Measurements from ENCODE around the gene KRTAP5-8. TPM values are rescaled to one million over a fixed set of nuclear protein-coding genes. Genes with fewer than 3 reads are reported as not detected.

KRTAP5-8 gene
- total and polyA plus RNA-seq, 2 of the 4 experiments (the other 2 are of a cell fraction) = 0.07 TPM; not detected in 1

DNA sequence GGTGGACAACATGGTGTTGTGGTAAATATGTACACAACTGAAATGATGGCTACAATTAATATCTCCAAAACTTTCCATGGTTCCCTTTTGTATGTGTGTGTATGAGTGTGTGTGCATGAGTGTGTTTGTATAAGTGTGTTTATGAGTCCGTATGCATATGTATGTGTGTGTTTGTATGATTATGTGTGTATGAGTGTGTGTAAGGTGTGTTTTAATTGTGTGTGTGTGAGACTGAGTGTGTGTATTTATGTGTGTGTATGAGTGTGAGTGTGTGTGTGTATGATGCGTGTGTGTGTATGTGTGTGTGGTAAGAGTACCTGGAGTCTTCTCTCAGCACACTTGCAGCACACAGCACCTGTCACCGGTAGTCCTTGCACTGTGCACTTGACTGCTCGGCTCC is 18.2 kb downstream of the KRTAP5-8 start:
- Histone ChIP-seq H2BK5ac (ENCODE audit: low read depth, low read length, poor library complexity, severe bottlenecking) (no peak overlapping the region), H2BK120ac (ENCODE audit: low read depth, low read length) (no peak overlapping the region), H4K5ac (ENCODE audit: low read depth, low read length) (no peak overlapping the region), H4K20me1 (ENCODE audit: insufficient read depth, low read length) (no peaks in the 10 kb centered on the region), H3K79me1 (ENCODE audit: low read depth in 1 of 2, low read length in 2 of 2) (no peaks in the 10 kb centered on the region), H3K4me3 (ENCODE audit: insufficient read depth, low read depth, low read length) (no peak overlapping the region), H4K8ac (ENCODE audit: low read depth in 2 of 2, low read length in 2 of 2) (no peak overlapping the region), H3K56ac (ENCODE audit: extremely low read depth, insufficient read depth, low read length) (no peak overlapping the region), H3K4me2 (ENCODE audit: low read depth, low read length) (no peak overlapping the region), H3K9me3 (ENCODE audit: control insufficient read depth, insufficient read depth, low read length) (no peaks in the 10 kb centered on the region), H4K91ac (ENCODE audit: insufficient read depth, low read depth, low read length) (no peak overlapping the region), H2AK5ac (ENCODE audit: low read depth, low read length) (no peak overlapping the region), H2AK9ac (replicated peaks; ENCODE audit: low read depth, low read length, poor library complexity) (no peak overlapping the region), H3K4me1 (ENCODE audit: control insufficient read depth, insufficient read depth, low read length) (no peaks in the 10 kb centered on the region), H2BK15ac (ENCODE audit: low read depth, low read length) (no peak overlapping the region), H3K14ac (replicated peaks; ENCODE audit: low read depth, low read length) (no peak overlapping the region), H2BK20ac (ENCODE audit: low read depth, low read length) (no peak overlapping the region), H3K4ac (ENCODE audit: low read depth, low read length) (no peak overlapping the region), H3K27ac (ENCODE audit: insufficient read depth, low read length) (no peak overlapping the region), H3K18ac (ENCODE audit: low read depth, low read length) (no peak overlapping the region), H3K9me1 (ENCODE audit: insufficient read depth, low read length) (no peaks in the 10 kb centered on the region), H2AFZ (replicated peaks; ENCODE audit: low read length, poor library complexity) (no peak overlapping the region), H3K9ac (ENCODE audit: low read depth, low read length) (no peak overlapping the region), H3K36me3 (ENCODE audit: control insufficient read depth, insufficient read depth, low read length) (no peaks in the 10 kb centered on the region), H3K27me3 (ENCODE audit: control insufficient read depth, insufficient read depth, low read length) (0 out of 2 replicates have a peak, but pooled peaks cover 3% of the 10 kb centered on the region), H3K23ac (ENCODE audit: low read depth, low read length) (no peak overlapping the region)
- CTCF ChIA-PET = no interaction called here
- no peak for ATAC-seq (ENCODE audit: low read depth)
- POLR2A ChIA-PET (ENCODE audit: unreplicated experiment) = no interaction called here
- 100% methylated on average over 1 of the region's 4 CpGs; no CpG with 5 or more reads in 1 of the 2 experiments for WGBS, 2 experiments (ENCODE audit: extremely low coverage in 2 of 2, insufficient read length in 1 of 2)
- no peak for TF ChIP-seq CHD1 (IDR thresholded peaks at IDR 0.05; ENCODE audit: low read depth, low read length)
- in situ Hi-C loops (cut with MboI; ENCODE audit: low sequenced_read_pairs) = no loop called here
- dilution Hi-C loops (cut with HindIII; ENCODE audit: low sequenced_read_pairs, unreplicated experiment) = no loop called here
- intact Hi-C loops (cut with micrococcal nuclease) = no loop called here
- no peak for DNase-seq
- BruUV-seq (replicated peaks) = no TSS peak
